Mesenchymal stem cell (in vitro differentiated cells and primary cell): ENCODE data around the gene C16orf86.

Source experiments
- DNase-seq: peaks from one replicate; pipeline ENCODE4 v3.0.0-alpha.2; 2013
- H2AFZ ChIP-seq: one replicate; pipeline ENCODE4 v1.6.1; 2013; ENCODE audit warnings: low read depth, mild to moderate bottlenecking, control low read depth, inconsistent platforms, low read length, moderate library complexity
- H2AK5ac ChIP-seq: 2 replicates; pipeline ENCODE4 v1.6.1; 2013; ENCODE audit warnings: low read length, moderate library complexity, mild to moderate bottlenecking, inconsistent platforms; ENCODE audit not compliant: severe bottlenecking
- H2BK120ac ChIP-seq: one replicate; pipeline ENCODE4 v1.6.1; 2013; ENCODE audit warnings: low read depth, mild to moderate bottlenecking, inconsistent platforms, low read length, moderate library complexity
- H2BK12ac ChIP-seq, 2 experiments: one replicate each; pipeline ENCODE4 v1.6.1; 2013; ENCODE audit warnings: inconsistent platforms in 2 of 2, low read length in 2 of 2, mild to moderate bottlenecking in 2 of 2, moderate library complexity in 2 of 2, control low read depth in 1 of 2
- H2BK15ac ChIP-seq: one replicate; pipeline ENCODE4 v1.6.1; 2013; ENCODE audit warnings: mild to moderate bottlenecking, low read depth, inconsistent platforms; ENCODE audit not compliant: poor library complexity, severe bottlenecking
- H2BK5ac ChIP-seq: 2 replicates; pipeline ENCODE4 v1.6.1; 2013; ENCODE audit warnings: low read depth, mild to moderate bottlenecking, low read length, control low read depth, inconsistent platforms; ENCODE audit not compliant: poor library complexity, severe bottlenecking
- H3K14ac ChIP-seq, 2 experiments: one replicate each; pipeline ENCODE4 v1.6.1; 2013; ENCODE audit warnings: inconsistent platforms in 2 of 2, low read length in 2 of 2, control low read depth in 1 of 2, mild to moderate bottlenecking in 1 of 2, moderate library complexity in 1 of 2
- H3K18ac ChIP-seq, 2 experiments: one replicate each; pipeline ENCODE4 v1.6.1; 2013; ENCODE audit warnings: inconsistent platforms in 2 of 2, low read length in 2 of 2, control low read depth in 1 of 2, low read depth in 1 of 2, mild to moderate bottlenecking in 1 of 2
- H3K23ac ChIP-seq, 2 experiments: one replicate each; pipeline ENCODE4 v1.6.1; 2013; ENCODE audit warnings: inconsistent platforms in 2 of 2, low read length in 2 of 2, mild to moderate bottlenecking in 2 of 2, moderate library complexity in 2 of 2, control low read depth in 1 of 2
- H3K27ac ChIP-seq: 2 replicates; pipeline ENCODE4 v1.5.1; 2013; ENCODE audit warnings: mild to moderate bottlenecking, moderate library complexity, low read length, control low read depth, inconsistent platforms; ENCODE audit not compliant: poor library complexity, severe bottlenecking
- H3K27me3 ChIP-seq, 2 experiments: 2 replicates each; pipeline versions ENCODE4 v1.6.1 to v1.7.0; 2013; ENCODE audit warnings: low read length in 2 of 2, mild to moderate bottlenecking in 2 of 2, moderate library complexity in 2 of 2, control low read depth in 1 of 2, inconsistent platforms in 1 of 2; ENCODE audit not compliant: control insufficient read depth in 1 of 2, insufficient read depth in 1 of 2
- H3K36me3 ChIP-seq, 2 experiments: 2 replicates each; pipeline versions ENCODE4 v1.6.1 to v1.7.0; 2013; ENCODE audit warnings: low read length in 2 of 2, control low read depth in 1 of 2, inconsistent platforms in 1 of 2, low read depth in 1 of 2, mild to moderate bottlenecking in 1 of 2; ENCODE audit not compliant: insufficient read depth in 2 of 2, control insufficient read depth in 1 of 2
- H3K4ac ChIP-seq, 2 experiments: one replicate each; pipeline ENCODE4 v1.6.1; 2013; ENCODE audit warnings: inconsistent platforms in 2 of 2, low read length in 2 of 2, mild to moderate bottlenecking in 2 of 2, moderate library complexity in 2 of 2, control low read depth in 1 of 2, low read depth in 1 of 2
- H3K4me1 ChIP-seq: 2 replicates; pipeline ENCODE4 v1.6.1; 2013; ENCODE audit warnings: low read depth, low read length, control low read depth; ENCODE audit not compliant: control insufficient read depth, insufficient read depth
- H3K4me2 ChIP-seq: 2 replicates; pipeline ENCODE4 v1.6.1; 2013; ENCODE audit warnings: low read length, mild to moderate bottlenecking, inconsistent platforms; ENCODE audit not compliant: poor library complexity, severe bottlenecking
- H3K4me3 ChIP-seq, 2 experiments: 2 replicates each; pipeline versions ENCODE4 v1.5.1 to v1.7.0; 2013; ENCODE audit warnings: low read length in 2 of 2, mild to moderate bottlenecking in 2 of 2, control low read depth in 1 of 2, low read depth in 1 of 2; ENCODE audit not compliant: insufficient read depth in 1 of 2
- H3K79me1 ChIP-seq: replicated peaks from 2 replicates; pipeline ENCODE4 v1.6.1; 2013; ENCODE audit warnings: mild to moderate bottlenecking, control low read depth, low read length, inconsistent platforms; ENCODE audit not compliant: poor library complexity, severe bottlenecking
- H3K9ac ChIP-seq: 2 replicates; pipeline ENCODE4 v1.7.0; 2013; ENCODE audit warnings: mild to moderate bottlenecking, low read length, moderate library complexity
- H3K9me3 ChIP-seq: 2 replicates; pipeline ENCODE4 v1.7.0; 2013; ENCODE audit warnings: mild to moderate bottlenecking, low read length; ENCODE audit not compliant: control insufficient read depth
- H4K8ac ChIP-seq: one replicate; pipeline ENCODE4 v1.6.1; 2013; ENCODE audit warnings: inconsistent platforms, mild to moderate bottlenecking, low read length, moderate library complexity
- H4K91ac ChIP-seq: one replicate; pipeline ENCODE4 v1.6.1; 2013; ENCODE audit warnings: mild to moderate bottlenecking, low read length, inconsistent platforms
- WGBS: methylation state at CpG from one replicate; pipeline ENCODE4 v1.1.7; 2013; ENCODE audit warnings: mixed read lengths; 5-methylcytosine and 5-hydroxymethylcytosine counted together

C16orf86 gene

DNA sequence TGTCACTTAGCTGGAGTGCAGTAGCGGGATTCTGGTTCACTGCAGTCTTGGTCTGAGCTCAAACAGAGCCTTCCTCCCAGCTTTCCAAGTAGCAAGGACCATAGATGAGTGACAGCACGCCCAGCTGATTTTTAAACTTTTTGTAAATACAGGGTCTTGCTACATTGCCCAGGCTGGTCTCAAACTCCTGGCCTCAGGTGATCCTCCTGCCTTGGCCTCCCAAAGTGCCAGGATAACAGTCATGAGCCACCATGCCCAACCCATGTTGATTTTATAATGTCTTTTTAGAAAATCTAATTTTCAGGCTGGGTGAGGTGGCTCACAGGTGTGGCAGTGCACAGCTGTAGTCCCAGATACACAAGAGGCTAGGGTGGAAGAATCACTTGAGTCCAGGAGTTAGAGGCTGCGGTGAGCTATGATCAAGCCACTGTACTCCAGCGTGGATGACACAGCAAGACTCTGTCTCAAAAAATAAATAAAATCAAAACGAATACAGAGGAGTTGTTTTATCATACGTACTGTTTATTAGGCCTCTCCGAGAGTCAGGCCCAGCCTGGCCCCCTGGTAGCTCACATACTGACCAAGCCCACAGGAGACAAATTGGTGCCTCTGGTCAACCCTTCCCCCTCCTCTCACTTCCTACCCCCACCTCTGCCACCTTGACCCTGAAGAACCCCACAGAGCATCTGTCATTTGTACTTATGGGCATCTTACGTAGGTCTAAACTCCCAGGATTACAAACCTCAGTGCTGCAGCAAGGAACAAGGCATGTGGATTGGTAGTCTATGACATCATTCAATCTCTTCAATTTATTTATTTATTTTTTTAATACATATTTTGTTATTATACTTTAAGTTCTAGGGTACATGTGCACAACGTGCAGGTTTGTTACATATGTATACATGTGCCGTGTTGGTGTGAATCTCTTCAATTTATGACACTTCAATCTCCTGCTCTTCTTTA is 13.6 kb downstream of the C16orf86 start:
- 97% methylated on average over 8 of the region's 10 CpGs for WGBS
- H3K4me1 ChIP-seq: peaks cover 2% of the 10 kb centered on the region
- no peak overlapping the region for H3K14ac ChIP-seq
- H2AK5ac ChIP-seq: no peak overlapping the region
- H2BK15ac ChIP-seq: no peak overlapping the region
- no peak overlapping the region for H2BK120ac ChIP-seq
- no peak overlapping the region for H4K8ac ChIP-seq
- H2BK5ac ChIP-seq: no peak overlapping the region
- DNase-seq: no peak
- H3K27me3 ChIP-seq: no peaks in the 10 kb centered on the region
- H3K36me3 ChIP-seq: peaks cover 27 to 40% of the 10 kb centered on the region in 2 experiments
- H3K79me1 ChIP-seq: peaks cover 18% of the 10 kb centered on the region
- no peak overlapping the region for H3K4ac ChIP-seq
- no peak overlapping the region for H2AFZ ChIP-seq
- H3K23ac ChIP-seq: no peak overlapping the region
- H3K4me3 ChIP-seq: no peak overlapping the region
- H3K4me2 ChIP-seq: no peak overlapping the region
- H3K27ac ChIP-seq: no peak overlapping the region
- no peak overlapping the region for H3K18ac ChIP-seq
- no peak overlapping the region for H2BK12ac ChIP-seq
- H3K9me3 ChIP-seq: no peaks in the 10 kb centered on the region
- H3K9ac ChIP-seq: no peak overlapping the region
- H4K91ac ChIP-seq: no peak overlapping the region

DNA sequence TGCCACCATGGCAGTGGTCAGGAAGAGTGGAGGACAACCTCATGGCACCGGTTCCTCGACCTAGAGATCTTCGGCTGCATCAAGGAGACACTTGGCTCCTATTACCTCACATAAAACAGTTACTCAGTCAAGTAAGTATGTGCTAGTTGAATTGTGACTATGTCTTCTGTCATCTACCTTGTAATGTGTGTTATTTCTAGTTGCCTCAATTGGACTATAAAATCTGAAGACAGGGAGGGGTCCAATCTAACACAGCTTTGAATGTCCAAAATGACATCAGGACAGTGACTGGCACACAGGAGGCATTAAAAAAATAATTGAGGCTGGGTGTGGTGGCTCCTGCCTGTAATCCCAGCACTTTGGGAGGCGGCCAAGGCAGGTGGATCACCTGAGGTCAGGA is 17.2 kb downstream of the C16orf86 start:
- H3K4me3 ChIP-seq: no peak overlapping the region
- no peak overlapping the region for H3K4ac ChIP-seq
- H3K79me1 ChIP-seq: peaks cover 22% of the 10 kb centered on the region
- H2AFZ ChIP-seq: no peak overlapping the region
- H3K9me3 ChIP-seq: no peaks in the 10 kb centered on the region
- no peak overlapping the region for H2BK12ac ChIP-seq
- no peak overlapping the region for H2BK5ac ChIP-seq
- no peak overlapping the region for H3K27ac ChIP-seq
- no peak overlapping the region for H2BK15ac ChIP-seq
- no peak for DNase-seq
- no peak overlapping the region for H4K91ac ChIP-seq
- H3K27me3 ChIP-seq: no peaks in the 10 kb centered on the region
- H2BK120ac ChIP-seq: no peak overlapping the region
- no peak overlapping the region for H2AK5ac ChIP-seq
- no peak overlapping the region for H3K14ac ChIP-seq
- no peak overlapping the region for H4K8ac ChIP-seq
- H3K23ac ChIP-seq: no peak overlapping the region
- H3K4me1 ChIP-seq: peaks cover 2% of the 10 kb centered on the region
- 100% methylated on average over 1 of the region's 4 CpGs for WGBS
- H3K9ac ChIP-seq: no peak overlapping the region
- peaks cover 18 to 32% of the 10 kb centered on the region in 2 experiments for H3K36me3 ChIP-seq
- H3K18ac ChIP-seq: no peak overlapping the region
- no peak overlapping the region for H3K4me2 ChIP-seq

DNA sequence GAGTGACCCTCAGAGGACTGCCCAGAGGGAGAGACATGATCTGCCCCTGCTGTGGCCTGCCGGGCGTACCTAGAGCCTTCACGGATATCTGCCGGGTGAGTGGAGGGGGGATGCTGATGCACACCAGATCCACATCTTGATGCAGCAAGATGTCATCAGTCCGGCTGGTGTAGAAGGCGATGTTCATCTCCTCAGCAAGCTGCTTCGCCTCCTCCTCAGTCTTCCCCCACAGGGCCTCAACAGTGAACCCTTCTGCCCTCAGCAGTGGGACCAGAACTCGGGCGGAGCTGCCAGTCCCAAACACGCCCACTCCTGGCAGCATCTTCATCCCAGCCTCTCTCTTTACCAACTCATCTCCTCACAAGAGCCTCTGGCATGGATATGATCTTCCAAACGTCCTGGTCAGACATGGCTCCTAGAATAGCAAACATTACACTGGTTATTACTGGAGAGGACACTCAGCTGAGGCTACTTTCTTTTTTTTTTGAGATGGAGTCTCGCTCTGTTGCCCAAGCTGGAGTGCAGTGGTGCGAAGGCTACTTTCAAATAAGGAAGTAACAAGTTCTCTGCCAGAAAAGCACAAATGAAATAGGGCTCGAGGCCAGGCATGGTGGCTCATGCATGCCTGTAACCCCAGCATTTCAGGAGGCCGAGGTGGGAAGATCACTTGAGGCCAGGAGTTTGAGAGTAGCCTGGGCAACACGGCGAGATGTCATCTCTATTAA is 18.9 kb downstream of the C16orf86 start:
- H2BK5ac ChIP-seq: no peak overlapping the region
- no peak overlapping the region for H3K4me2 ChIP-seq
- H3K4ac ChIP-seq: no peak overlapping the region
- H2AFZ ChIP-seq: no peak overlapping the region
- no peak overlapping the region for H4K91ac ChIP-seq
- no peak overlapping the region for H2AK5ac ChIP-seq
- no peak for DNase-seq
- H2BK120ac ChIP-seq: no peak overlapping the region
- no peak overlapping the region for H2BK12ac ChIP-seq
- no peak overlapping the region for H3K18ac ChIP-seq
- no peak overlapping the region for H2BK15ac ChIP-seq
- H3K9me3 ChIP-seq: no peaks in the 10 kb centered on the region
- no peak overlapping the region for H3K9ac ChIP-seq
- peaks cover 15 to 32% of the 10 kb centered on the region in 2 experiments for H3K36me3 ChIP-seq
- no peak overlapping the region for H3K4me3 ChIP-seq
- H3K27ac ChIP-seq: no peak overlapping the region
- 96% methylated on average over 14 of the region's 17 CpGs for WGBS
- no peaks in the 10 kb centered on the region for H3K27me3 ChIP-seq
- H4K8ac ChIP-seq: no peak overlapping the region
- no peak overlapping the region for H3K23ac ChIP-seq
- H3K79me1 ChIP-seq: peaks cover 20% of the 10 kb centered on the region
- H3K14ac ChIP-seq: no peak overlapping the region
- peaks cover 2% of the 10 kb centered on the region for H3K4me1 ChIP-seq
